Measurements from ENCODE around the gene BBC3. TPM values are rescaled to one million over a fixed set of nuclear protein-coding genes. Genes with fewer than 3 reads are reported as not detected.
"Not testable (repeated sequence)": the region's sequence is repeated elsewhere in the genome, so short reads cannot be mapped to it uniquely, and the experiment has no call there.

BBC3 gene, protein sequence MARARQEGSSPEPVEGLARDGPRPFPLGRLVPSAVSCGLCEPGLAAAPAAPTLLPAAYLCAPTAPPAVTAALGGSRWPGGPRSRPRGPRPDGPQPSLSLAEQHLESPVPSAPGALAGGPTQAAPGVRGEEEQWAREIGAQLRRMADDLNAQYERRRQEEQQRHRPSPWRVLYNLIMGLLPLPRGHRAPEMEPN
- total RNA-seq, result 1 to 10 TPM; 4.4 to 6.0 (median 5.7) TPM

DNA sequence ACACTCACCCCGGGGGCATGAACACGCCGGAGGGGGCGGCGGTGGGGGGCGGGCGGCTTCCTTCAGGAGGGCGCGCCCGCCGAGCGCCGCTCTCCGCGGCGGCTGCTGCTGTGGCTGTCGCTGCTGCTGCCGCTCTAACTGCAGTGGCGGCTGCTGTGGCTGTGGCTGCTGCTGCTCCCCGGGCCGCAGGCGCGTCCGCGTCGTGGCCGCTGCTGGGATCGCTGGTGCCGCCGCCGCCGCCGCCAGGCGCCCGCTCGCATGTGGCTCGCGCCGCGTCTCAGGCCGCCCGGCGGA is at the start of gene BBC3:
Gene BBC3, minus strand, starts transcription at position 279 of the 294 bp plus-strand sequence. CDS start 2,768 bp downstream, outside the sequence.
- H3K4me1 Mint-ChIP-seq (ENCODE audit: low read depth), result peaks cover 29% of the 10 kb centered on the region
- DNase-seq (no peak), ATAC-seq (no peak)
- H3K36me3 Mint-ChIP-seq (ENCODE audit: insufficient read depth), result no peaks in the 10 kb centered on the region
- H3K27me3 Mint-ChIP-seq (ENCODE audit: low read depth), result no peaks in the 10 kb centered on the region
- peak within 1 kb of the TSS; percentile 76 for H3K4me3 Mint-ChIP-seq
- H3K9me3 Mint-ChIP-seq, result no peaks in the 10 kb centered on the region

DNA sequence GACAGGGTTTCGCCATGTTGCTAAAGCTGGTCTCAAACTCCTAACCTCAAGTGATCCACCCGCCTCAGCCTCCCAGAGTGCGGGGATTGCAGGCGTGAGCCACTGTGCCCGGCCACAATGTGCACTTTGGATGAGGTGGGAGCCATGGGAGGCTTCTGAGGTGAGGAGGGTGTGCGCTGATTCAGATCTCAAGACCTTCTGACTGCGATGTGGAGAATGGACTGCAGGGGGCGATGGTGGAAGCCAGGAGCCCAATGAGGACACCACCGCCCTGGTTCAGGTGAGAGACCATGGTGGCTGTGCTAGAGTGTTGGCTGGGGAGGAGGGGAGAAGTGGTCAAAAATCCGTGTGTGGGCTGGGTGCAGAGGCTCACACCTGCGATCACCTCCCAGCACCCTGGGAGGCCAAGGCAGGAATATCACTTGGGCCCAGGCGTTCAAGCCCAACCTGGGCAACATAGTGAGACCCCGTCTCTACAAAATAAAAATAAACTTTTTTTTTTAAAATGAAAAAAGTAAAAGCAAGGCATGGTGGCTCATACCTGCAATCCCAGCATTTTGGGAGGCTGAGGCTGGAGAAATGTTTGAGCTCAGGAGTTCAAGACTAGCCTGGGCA is 49.3 kb upstream of the BBC3 start:
- ATAC-seq, result peak in 1 of 2 donors; percentile 66
- Mint-ChIP-seq H3K4me3 (no peak overlapping the region), H3K4me1 (ENCODE audit: low read depth) (peaks cover 11% of the 10 kb centered on the region), H3K9me3 (no peaks in the 10 kb centered on the region), H3K27me3 (ENCODE audit: low read depth) (no peaks in the 10 kb centered on the region), H3K36me3 (ENCODE audit: insufficient read depth) (no peaks in the 10 kb centered on the region)
- peak; percentile 45 for DNase-seq

DNA sequence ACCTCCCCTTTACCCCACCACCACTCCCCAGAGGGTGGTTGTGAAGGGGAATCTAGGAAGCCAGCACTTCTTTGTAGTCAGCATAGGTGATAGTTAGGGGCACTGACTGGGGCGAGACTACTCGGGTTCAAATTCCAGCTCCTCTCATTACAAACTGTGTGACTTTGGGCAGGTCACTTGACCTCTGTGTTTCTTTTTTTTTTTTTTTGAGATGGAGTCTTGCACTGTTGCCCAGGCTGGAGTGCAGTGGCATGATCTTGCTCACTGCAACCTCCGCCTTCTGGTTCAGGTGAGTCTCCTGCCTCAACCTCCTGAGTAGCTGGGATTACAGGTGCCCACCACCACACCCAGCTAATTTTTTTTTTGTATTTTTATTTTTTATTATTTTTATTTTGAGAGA is 45.5 kb upstream of the BBC3 start:
- peak overlapping the region; percentile 77 for H3K4me3 Mint-ChIP-seq

DNA sequence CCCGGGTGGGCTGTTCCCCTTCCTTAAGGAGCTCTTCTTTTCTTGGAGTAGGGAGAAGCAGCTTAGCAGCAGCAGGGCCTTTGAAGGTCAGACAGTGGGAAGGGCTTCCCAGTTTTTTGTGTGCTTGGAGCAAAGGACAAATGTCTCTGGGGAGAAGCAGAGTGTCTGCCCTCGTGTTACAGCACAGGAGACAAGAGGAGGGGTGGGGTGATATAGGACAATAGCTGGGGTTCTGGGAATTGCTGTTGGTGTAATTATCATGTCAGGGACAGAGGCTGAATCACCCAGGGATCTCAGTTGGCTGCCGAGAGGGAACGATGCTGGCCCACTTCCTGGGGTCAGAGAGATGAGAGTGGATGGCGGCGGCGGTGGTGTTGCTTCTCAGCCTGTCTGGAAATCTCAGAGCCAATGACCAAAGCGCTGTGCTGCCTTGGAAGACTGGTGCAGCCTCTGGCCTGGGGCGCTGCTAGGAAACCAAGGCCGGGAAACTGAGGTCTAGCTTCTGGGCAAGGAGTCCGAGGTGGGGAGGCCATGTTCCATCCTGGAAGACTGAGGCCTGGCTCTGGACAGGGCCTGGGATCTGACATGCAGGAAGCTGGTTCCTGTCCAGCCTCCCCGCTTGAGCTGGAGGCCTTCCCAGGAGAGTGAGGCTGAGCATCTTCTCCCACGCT is 44.9 kb upstream of the BBC3 start:
- peak overlapping the region; percentile 77 for H3K4me3 Mint-ChIP-seq
- no peaks in the 10 kb centered on the region for H3K27me3 Mint-ChIP-seq (ENCODE audit: low read depth)
- no peak for DNase-seq
- H3K9me3 Mint-ChIP-seq, result no peaks in the 10 kb centered on the region
- peaks cover 18% of the 10 kb centered on the region for H3K4me1 Mint-ChIP-seq (ENCODE audit: low read depth)
- H3K36me3 Mint-ChIP-seq (ENCODE audit: insufficient read depth), result no peaks in the 10 kb centered on the region
- no peak for ATAC-seq

More for the DNA sequence above, 45.5 kb upstream of the BBC3 start:
- peaks cover 18% of the 10 kb centered on the region for H3K4me1 Mint-ChIP-seq (ENCODE audit: low read depth)
- not testable (repeated sequence) for DNase-seq; H3K27me3 Mint-ChIP-seq (ENCODE audit: low read depth); ATAC-seq; H3K9me3 Mint-ChIP-seq; H3K36me3 Mint-ChIP-seq (ENCODE audit: insufficient read depth)

DNA sequence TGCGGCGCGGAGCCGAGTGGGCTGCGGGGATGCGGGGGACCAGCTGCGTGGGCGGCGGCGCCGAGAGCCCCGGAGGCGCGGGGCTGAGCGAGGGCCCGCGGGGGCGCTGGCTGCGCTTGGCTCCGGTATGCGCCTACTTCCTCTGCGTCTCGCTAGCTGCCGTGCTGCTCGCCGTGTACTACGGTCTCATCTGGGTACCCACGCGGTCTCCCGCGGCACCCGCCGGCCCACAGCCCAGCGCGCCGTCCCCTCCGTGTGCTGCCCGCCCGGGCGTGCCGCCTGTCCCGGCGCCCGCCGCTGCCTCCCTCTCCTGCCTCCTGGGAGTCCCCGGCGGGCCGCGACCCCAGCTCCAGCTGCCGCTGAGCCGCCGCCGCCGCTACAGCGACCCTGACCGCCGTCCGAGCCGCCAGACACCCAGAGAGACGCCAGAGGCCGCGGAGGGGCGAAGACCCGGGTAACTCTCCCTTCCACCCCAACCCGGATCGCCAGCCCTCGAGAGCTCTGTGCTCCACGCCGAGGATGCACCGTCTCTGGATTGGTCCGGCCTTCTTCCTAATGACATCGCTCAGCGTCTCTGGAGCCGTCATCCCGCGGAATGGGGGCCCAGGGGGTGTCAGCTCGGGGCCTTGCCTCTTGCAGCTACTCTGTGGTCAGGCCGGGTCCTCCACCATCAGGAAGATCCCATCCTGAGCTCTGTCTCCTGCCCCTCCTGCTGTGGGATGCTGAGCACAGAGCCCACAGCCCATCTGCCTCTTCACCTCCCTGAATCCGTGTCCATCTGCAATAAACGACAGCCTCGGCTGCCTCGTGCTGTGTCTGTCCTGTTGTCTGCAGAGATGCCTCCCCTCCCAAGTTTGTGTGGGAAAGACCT is 44.1 kb upstream of the BBC3 start:
- Mint-ChIP-seq H3K4me3 (peak overlapping the region; percentile 77), H3K27me3 (ENCODE audit: low read depth) (no peaks in the 10 kb centered on the region), H3K4me1 (ENCODE audit: low read depth) (peaks cover 18% of the 10 kb centered on the region), H3K36me3 (ENCODE audit: insufficient read depth) (peaks cover 6% of the 10 kb centered on the region), H3K9me3 (no peaks in the 10 kb centered on the region)
- ATAC-seq (peak; percentile 25 to 29), DNase-seq (peak; percentile 27)

- H3K36me3 Mint-ChIP-seq (ENCODE audit: insufficient read depth), result peaks cover 8% of the 10 kb centered on the region
- no peaks in the 10 kb centered on the region for H3K27me3 Mint-ChIP-seq (ENCODE audit: low read depth)
- DNase-seq (peak; percentile 100), ATAC-seq (peak; percentile 77 to 78)
- no peaks in the 10 kb centered on the region for H3K9me3 Mint-ChIP-seq
- peak within 1 kb of the TSS; percentile 92 for H3K4me3 Mint-ChIP-seq
- H3K4me1 Mint-ChIP-seq (ENCODE audit: low read depth), result peaks cover 18% of the 10 kb centered on the region
These were observed 43.3 kb upstream of the BBC3 start, which contains the start of gene INAFM1 for GRCh38 chr19:47274071-47274890. Gene INAFM1, plus strand, starts transcription at chr19:47274885. Its CDS starts 35 bp downstream, at chr19:47274920.

GRCh38 chr19:47273313-47274070 is 42.5 kb upstream of the BBC3 start:
- peaks cover 18% of the 10 kb centered on the region for H3K4me1 Mint-ChIP-seq (ENCODE audit: low read depth)
- DNase-seq (peak; percentile 84), ATAC-seq (peak; percentile 77 to 78)
- peak overlapping the region; percentile 92 for H3K4me3 Mint-ChIP-seq
- H3K27me3 Mint-ChIP-seq (ENCODE audit: low read depth), result no peaks in the 10 kb centered on the region
- no peaks in the 10 kb centered on the region for H3K9me3 Mint-ChIP-seq
- H3K36me3 Mint-ChIP-seq (ENCODE audit: insufficient read depth), result peaks cover 10% of the 10 kb centered on the region

GRCh38 chr19:47272448-47273312 is 41.7 kb upstream of the BBC3 start:
- Mint-ChIP-seq H3K4me3 (peak overlapping the region; percentile 76), H3K4me1 (ENCODE audit: low read depth) (peaks cover 16% of the 10 kb centered on the region), H3K27me3 (ENCODE audit: low read depth) (no peaks in the 10 kb centered on the region), H3K36me3 (ENCODE audit: insufficient read depth) (peaks cover 12% of the 10 kb centered on the region), H3K9me3 (no peaks in the 10 kb centered on the region)
- DNase-seq, result no peak
- ATAC-seq, result no peak

- H3K4me1 Mint-ChIP-seq (ENCODE audit: low read depth), result peaks cover 16% of the 10 kb centered on the region
- no peaks in the 10 kb centered on the region for H3K27me3 Mint-ChIP-seq (ENCODE audit: low read depth)
- no peak for DNase-seq
- no peak overlapping the region for H3K4me3 Mint-ChIP-seq
- no peak for ATAC-seq
- H3K9me3 Mint-ChIP-seq, result no peaks in the 10 kb centered on the region
- H3K36me3 Mint-ChIP-seq (ENCODE audit: insufficient read depth), result peaks cover 12% of the 10 kb centered on the region
These were observed 41.0 kb upstream of the BBC3 start for GRCh38 chr19:47271949-47272348.

GRCh38 chr19:47270408-47270807 is 39.4 kb upstream of the BBC3 start:
- H3K27me3 Mint-ChIP-seq (ENCODE audit: low read depth), result no peaks in the 10 kb centered on the region
- peaks cover 13% of the 10 kb centered on the region for H3K36me3 Mint-ChIP-seq (ENCODE audit: insufficient read depth)
- no peak for ATAC-seq

GRCh38 chr19:47269596-47269995 is 38.6 kb upstream of the BBC3 start:
- Mint-ChIP-seq H3K36me3 (ENCODE audit: insufficient read depth) (peaks cover 14% of the 10 kb centered on the region), H3K27me3 (ENCODE audit: low read depth) (no peaks in the 10 kb centered on the region), H3K9me3 (no peaks in the 10 kb centered on the region), H3K4me3 (no peak overlapping the region), H3K4me1 (ENCODE audit: low read depth) (peaks cover 8% of the 10 kb centered on the region)
- DNase-seq, result no peak
- no peak for ATAC-seq

More at GRCh38 chr19:47270408-47270807, 39.4 kb upstream of the BBC3 start:
- no peak for DNase-seq
- Mint-ChIP-seq H3K4me1 (ENCODE audit: low read depth) (peaks cover 11% of the 10 kb centered on the region), H3K9me3 (no peaks in the 10 kb centered on the region), H3K4me3 (no peak overlapping the region)

GRCh38 chr19:47268028-47268427 is 37.0 kb upstream of the BBC3 start:
- no peak overlapping the region for H3K4me3 Mint-ChIP-seq
- ATAC-seq, result no peak
- H3K27me3 Mint-ChIP-seq (ENCODE audit: low read depth), result no peaks in the 10 kb centered on the region
- DNase-seq, result no peak
- no peaks in the 10 kb centered on the region for H3K9me3 Mint-ChIP-seq
- peaks cover 8% of the 10 kb centered on the region for H3K4me1 Mint-ChIP-seq (ENCODE audit: low read depth)
- peaks cover 20% of the 10 kb centered on the region for H3K36me3 Mint-ChIP-seq (ENCODE audit: insufficient read depth)

All from activated T-cell treated with anti-CD3 and anti-CD28 coated beads, Interleukin-2, amount 50 U/mL, for 4 hours (primary cell).